GM12874 (cell line): Measurements from ENCODE around the gene B3GAT3.

Experiments used
- TF ChIP-seq, protein P1 (sequence below): IDR thresholded peaks from 2 replicates; pipeline ENCODE4 v1.5.1; 2011; ENCODE audit warnings: low read depth, mild to moderate bottlenecking, control low read depth, low read length, moderate library complexity; ENCODE audit not compliant: insufficient read depth

The B3GAT3 gene

DNA sequence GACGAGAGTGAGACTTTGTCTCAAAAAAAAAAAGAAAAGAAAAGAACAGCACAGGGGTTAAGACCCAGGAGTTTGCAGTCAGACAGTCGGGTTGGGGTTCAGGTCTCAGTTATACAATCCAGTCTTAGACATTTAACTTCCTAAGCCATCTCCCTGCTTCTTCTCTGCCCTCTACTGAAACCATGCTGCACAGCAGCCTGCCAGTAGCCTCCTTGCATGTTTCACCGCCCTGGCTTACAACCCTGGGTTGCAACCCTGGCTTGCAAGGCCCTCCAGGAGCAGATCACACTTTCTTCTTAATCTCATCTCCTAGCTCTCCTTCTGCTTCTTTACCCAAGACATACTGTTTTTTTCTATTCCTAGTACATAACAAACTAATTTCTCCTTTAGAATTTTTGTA, 5.9 kb upstream of the B3GAT3 start:
- TF ChIP-seq, protein P1, sequence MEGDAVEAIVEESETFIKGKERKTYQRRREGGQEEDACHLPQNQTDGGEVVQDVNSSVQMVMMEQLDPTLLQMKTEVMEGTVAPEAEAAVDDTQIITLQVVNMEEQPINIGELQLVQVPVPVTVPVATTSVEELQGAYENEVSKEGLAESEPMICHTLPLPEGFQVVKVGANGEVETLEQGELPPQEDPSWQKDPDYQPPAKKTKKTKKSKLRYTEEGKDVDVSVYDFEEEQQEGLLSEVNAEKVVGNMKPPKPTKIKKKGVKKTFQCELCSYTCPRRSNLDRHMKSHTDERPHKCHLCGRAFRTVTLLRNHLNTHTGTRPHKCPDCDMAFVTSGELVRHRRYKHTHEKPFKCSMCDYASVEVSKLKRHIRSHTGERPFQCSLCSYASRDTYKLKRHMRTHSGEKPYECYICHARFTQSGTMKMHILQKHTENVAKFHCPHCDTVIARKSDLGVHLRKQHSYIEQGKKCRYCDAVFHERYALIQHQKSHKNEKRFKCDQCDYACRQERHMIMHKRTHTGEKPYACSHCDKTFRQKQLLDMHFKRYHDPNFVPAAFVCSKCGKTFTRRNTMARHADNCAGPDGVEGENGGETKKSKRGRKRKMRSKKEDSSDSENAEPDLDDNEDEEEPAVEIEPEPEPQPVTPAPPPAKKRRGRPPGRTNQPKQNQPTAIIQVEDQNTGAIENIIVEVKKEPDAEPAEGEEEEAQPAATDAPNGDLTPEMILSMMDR = 0 out of 2 replicates have a peak, but pooled peaks have one; percentile 4

DNA sequence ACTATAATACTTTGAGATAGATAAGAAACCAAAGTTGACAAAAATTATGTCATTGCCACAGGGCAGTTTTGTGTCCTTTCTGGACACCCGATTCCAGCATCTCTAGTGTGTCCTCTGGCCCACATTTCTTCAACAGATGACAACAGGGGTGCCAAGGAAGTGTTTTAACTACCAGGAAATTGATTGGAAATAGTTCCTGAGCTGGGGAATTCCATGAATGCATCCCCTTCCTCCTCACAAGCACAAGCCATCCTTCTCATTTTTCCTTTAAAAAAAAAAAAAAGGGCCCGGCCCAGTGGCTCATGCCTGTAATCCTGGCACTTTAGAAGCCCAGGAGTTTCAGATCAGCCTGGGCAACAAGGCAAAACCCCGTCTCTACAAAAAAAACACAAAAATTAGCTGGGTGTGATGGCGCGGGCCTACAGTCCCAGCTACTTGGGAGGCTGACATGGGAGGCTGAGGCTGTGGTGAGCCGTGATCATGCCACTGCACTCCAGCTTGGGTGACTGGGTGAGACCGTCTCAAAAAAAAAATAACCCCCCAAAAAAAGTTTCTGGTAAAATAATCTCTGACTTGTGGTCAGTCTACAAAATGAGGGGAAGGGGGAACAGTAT, 797 bp upstream of the B3GAT3 start:
- TF ChIP-seq, protein P1 = no peak

DNA sequence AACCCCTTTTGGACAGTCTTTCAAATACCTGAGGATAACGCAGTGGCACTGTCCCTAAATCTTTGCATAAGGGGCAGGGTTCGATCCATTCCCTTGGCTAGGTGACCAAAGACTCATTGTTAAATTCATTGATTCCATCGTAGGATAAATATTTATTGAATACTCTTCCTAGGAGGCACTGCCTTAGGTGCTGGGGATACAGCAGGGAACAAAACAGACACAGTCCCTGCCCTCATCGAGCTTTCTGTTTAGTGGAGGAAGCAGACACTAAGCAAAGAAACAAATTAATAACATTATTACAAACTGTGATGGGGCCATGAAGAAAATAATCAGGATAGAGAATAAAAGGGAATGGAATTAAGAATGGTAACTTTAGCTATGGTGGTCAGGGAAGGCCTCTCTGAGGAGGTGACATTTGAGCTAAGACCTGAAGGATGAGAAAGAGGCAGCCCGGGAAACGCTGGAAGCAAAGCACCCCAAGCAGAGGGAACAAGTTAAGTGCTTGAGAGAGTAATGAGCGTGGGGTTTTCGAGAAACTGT, 689 bp downstream of the B3GAT3 start:
- TF ChIP-seq, protein P1 = no peak

DNA sequence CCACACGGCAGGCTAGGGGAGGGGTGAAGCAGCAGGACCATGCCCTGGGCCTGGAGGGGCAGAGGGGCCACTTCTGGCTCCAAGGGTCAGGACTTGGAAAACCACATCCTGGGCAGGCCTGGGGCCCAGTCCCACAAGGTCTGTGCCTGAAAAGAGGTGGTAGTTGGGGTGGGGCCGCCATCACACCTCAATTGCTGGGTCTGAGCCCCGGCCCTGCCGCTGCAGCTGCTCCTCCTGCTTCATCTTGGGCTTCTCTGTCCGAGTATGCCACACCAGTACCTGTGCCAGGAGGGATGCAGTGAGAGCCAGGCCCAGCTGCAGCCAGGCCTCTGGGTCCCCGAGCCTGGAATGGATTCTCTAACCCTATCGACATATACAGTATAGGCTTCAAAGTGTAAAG, 6.3 kb downstream of the B3GAT3 start:
- TF ChIP-seq, protein P1 = no peak

DNA sequence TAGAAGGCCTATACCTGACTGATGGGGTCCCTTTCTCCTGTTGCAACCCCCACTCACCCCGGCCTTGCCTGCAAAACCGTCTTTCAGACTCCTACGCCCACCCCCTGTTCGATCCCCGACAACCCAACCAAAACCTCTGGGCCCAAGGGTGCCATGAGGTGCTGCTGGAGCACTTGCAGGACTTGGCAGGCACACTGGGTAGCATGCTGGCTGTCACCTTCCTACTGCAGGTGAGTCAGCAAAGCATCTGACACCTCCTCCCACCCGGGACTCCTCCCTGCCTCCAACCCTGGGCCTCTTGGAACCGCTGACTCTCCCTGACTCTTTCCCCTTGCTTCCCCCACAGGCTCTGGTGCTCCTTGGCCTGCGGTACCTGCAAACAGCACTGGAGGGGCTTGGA, 7.5 kb downstream of the B3GAT3 start:
- TF ChIP-seq, protein P1 = no peak

DNA sequence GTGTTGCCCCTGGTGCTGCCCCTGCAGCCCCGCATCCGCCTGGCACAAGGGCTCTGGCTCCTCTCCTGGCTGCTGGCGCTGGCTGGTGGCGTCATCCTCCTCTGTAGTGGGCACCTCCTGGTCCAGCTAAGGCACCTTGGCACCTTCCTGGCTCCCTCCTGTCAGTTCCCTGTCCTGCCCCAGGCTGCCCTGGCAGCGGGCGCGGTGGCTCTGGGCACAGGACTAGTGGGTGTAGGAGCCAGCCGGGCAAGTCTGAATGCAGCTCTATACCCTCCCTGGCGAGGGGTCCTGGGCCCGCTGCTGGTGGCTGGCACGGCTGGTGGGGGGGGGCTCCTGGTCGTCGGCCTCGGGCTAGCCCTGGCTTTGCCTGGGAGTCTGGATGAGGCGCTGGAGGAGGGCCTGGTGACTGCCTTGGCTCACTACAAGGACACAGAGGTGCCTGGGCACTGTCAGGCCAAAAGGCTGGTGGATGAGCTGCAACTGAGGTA, 8.5 kb downstream of the B3GAT3 start:
- TF ChIP-seq, protein P1 = no peak

DNA sequence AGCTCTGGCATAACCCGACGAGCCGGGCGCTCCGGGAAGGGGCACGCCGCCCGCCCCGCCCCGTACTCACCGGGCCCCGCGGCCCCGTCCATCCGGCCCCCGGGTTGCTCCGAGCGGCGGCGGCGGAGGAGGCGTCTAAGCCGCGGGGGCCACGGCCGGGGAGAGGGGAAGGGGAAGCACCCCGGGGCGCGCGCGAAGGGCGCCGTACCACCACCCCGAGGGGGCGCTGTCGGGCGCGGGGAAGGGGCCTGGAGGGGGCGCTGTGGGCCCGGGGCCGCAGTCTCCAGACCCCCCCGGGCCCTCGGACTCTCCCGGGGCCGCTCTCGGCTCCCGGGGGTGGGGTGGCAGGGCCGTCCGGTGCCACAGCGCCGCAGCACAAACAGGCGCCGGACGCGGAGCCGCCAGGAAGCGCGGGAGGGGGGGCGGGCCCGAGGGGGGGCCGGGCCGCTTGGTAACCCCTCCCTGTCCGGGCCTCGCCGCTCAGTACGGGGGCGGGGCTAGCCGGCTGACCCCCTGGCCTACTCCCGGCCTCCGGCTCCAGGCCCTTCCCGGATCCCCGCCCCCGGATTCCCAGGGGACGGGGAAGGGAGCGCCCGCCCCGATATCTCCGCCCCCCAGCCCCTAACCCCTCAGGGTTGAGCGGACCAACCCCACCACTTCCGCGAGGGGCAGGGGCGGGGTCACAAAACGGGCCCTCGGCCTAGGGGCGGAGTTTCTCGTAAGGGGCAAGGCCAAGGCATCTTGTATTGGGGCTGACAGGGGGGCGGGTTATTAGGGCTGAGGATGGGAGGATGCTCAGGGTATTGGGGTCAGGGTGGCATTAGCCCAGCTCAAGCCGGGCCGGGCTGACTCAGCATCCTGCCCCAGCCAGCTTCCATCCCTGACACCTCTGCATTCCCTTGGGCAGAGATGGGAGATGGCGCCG, 9.2 kb downstream of the B3GAT3 start, which contains the start of the genes EML3 and ROM1:
Gene EML3, minus strand, starts transcription at position 410 of the 925 bp plus-strand sequence. Its CDS starts 318 bp downstream, at position 92.
Gene ROM1, plus strand, starts transcription at position 892 of the 925 bp plus-strand sequence. Its CDS starts 25 bp downstream, at position 917.
- TF ChIP-seq, protein P1 = peak; percentile 99
